ENCODE results near the gene NYAP1. TPM values are rescaled to one million over a fixed set of nuclear protein-coding genes. Genes with fewer than 3 reads are reported as not detected.
"Not testable (repeated sequence)": the region's sequence is repeated elsewhere in the genome, so short reads cannot be mapped to it uniquely, and the experiment has no call there.

The NYAP1 gene
- total and polyA plus RNA-seq, 8 donors = 0.50 to 5.2 (median 3.0) TPM

DNA sequence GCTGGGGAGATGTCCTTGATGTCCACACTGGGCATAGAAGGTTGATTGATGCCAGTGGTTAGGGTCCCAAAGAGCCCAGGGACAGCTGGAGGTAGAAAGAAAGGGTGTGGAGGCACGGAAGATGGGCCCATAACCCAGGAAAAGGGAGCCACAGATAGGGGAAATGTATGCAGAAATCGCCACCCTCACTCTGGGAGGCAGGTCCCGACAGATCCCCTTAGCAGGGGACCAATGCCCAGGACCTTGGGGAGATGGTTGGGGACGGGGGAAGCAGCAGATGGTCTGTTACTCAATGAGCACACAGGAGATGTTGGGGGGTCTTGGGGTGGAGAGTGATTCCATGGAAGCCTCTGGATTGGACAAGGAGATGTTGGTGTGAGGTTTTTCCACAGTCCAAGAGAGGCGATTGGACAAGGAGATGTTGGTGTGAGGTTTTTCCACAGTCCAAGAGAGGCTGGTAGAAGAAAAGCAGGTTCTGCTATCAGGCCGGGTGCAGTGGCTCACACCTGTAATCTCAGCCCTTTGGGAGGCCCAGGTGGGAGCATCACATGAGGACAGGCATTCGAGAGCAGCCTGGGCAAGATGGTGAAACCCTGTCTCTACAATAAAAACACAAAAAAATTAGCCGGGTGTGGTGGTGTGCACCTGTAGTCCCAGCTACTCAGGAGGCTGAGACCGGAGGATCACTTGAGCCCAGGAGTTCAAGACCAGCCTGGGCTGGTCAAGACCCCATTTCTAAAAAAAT, 40.5 kb upstream of the NYAP1 start:
- intact Hi-C loops (cut with DNase I) = no loop called here
- Histone ChIP-seq H3K4me3 (no peak overlapping the region), H3K27ac (peak overlapping the region; percentile 8 to 50), H3K36me3 (no peaks in the 10 kb centered on the region), H3K4me1 (peaks cover 0 to 24% of the 10 kb centered on the region in 2 donors), H3K27me3 (no peaks in the 10 kb centered on the region), H3K9me3 (no peaks in the 10 kb centered on the region)
- ATAC-seq = no peak
- TF ChIP-seq, protein P1, sequence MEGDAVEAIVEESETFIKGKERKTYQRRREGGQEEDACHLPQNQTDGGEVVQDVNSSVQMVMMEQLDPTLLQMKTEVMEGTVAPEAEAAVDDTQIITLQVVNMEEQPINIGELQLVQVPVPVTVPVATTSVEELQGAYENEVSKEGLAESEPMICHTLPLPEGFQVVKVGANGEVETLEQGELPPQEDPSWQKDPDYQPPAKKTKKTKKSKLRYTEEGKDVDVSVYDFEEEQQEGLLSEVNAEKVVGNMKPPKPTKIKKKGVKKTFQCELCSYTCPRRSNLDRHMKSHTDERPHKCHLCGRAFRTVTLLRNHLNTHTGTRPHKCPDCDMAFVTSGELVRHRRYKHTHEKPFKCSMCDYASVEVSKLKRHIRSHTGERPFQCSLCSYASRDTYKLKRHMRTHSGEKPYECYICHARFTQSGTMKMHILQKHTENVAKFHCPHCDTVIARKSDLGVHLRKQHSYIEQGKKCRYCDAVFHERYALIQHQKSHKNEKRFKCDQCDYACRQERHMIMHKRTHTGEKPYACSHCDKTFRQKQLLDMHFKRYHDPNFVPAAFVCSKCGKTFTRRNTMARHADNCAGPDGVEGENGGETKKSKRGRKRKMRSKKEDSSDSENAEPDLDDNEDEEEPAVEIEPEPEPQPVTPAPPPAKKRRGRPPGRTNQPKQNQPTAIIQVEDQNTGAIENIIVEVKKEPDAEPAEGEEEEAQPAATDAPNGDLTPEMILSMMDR (IDR thresholded peaks at IDR 0.05) = no peak
- DNase-seq = peak in 1 of 4 donors; percentile 25

DNA sequence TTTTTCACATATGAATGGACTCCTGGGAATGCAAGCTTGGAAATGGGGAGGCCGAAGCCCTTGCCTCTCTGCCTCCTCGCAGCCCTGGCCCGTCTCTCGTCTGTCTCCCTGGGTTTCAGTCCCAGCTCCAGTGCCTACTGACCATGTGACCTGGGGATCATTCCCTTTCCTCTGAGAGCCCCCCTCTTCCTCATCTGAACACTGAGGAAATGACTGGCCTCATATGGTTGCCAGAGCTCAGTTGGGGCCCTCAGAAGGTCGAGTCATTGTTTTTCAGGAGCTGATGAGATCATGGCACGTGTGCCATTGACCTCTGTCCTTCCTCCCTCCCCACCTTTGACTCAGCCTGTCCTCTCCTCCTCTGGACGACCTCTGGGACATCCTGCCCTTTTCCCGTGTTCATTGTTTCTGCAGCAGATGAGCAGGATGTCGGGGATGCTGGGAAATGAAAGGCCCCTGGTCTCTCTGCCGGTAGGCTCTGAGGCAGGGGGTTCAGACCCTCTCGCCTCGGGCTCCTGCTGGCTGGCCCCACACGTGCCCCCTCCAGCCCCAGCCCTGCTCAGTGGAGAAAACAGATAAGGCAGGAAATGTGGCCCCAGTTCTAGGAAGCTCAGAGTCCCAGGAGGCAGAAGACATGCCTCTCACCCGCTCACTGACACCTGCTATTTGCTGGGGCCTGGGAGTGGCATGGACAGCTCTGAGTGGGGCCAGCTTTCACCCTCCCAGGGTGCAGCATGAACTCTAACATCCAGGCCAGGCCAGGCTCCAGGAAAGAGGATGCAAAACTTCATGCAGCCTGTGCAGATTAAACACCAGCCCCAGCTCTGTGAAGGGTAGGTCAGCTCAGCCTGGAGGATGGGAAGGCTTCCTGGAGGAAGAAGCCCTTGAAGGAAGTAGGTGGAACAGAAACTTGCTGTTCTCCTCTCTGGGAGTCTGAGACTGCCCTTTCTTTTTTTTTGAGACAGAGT, 39.1 kb upstream of the NYAP1 start:
- Histone ChIP-seq H3K9me3 (no peaks in the 10 kb centered on the region), H3K27ac (peak overlapping the region; percentile 56 to 74), H3K27me3 (no peaks in the 10 kb centered on the region), H3K4me3 (no peak overlapping the region), H3K4me1 (peaks cover 0 to 26% of the 10 kb centered on the region in 2 donors), H3K36me3 (no peaks in the 10 kb centered on the region)
- ATAC-seq = peak; percentile 68
- intact Hi-C loops (cut with DNase I) = no loop called here
- TF ChIP-seq, protein P1 (IDR thresholded peaks at IDR 0.05) = no peak
- DNase-seq = peak in 2 of 4 donors; percentile 41 to 48

DNA sequence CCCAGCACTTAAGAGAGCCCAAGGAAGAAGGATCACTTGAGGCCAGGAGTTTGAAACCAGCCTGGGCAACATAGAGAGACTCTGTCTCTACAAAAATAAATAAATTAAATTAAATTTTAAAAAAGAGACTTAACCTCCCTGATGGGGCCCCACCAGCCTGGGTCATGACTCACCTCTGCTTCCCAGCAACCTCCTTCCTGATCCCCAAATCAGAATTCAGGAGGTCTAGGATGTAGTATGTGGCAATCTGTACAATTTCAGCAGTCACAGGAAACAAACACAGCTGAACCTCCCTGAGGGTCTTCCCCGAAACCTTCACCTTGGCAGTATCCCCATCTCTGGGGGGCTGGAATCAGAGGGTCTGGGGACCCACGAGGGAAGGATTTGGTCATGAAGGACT, 37.7 kb upstream of the NYAP1 start:
- H3K36me3 ChIP-seq = no peaks in the 10 kb centered on the region
- intact Hi-C loops (cut with DNase I) = no loop called here
- no peak for ATAC-seq
- no peaks in the 10 kb centered on the region for H3K27me3 ChIP-seq
- no peak overlapping the region for H3K4me3 ChIP-seq
- H3K4me1 ChIP-seq = peaks cover 0 to 40% of the 10 kb centered on the region in 2 donors
- DNase-seq = no peak
- H3K27ac ChIP-seq = peak overlapping the region in 1 of 2 donors; percentile 33
- no peaks in the 10 kb centered on the region for H3K9me3 ChIP-seq
- TF ChIP-seq, protein P1 (IDR thresholded peaks at IDR 0.05) = no peak

DNA sequence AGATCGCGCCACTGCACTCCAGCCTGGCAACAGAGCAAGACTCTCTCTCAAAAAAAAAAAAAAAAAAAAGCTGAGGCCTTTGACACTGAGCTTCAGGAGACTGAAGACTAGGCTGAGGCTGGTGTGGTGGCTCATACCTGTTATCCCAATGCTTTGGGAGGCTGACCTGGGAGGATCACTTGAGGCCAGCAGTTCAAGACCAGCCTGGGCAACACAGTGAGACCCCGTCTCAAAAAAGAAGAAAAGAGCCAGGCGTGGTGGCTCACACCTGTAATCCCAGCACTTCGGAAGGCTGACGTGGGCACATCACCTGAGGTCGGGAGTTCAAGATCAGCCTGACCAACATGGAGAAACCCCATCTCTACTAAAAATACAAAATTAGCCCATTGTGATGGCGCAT, 36.4 kb upstream of the NYAP1 start:
- H3K4me3 ChIP-seq; H3K27ac ChIP-seq; intact Hi-C loops (cut with DNase I); H3K36me3 ChIP-seq; H3K9me3 ChIP-seq; H3K27me3 ChIP-seq; DNase-seq; ATAC-seq: not testable (repeated sequence)
- H3K4me1 ChIP-seq = peaks cover 0 to 40% of the 10 kb centered on the region in 2 donors

GRCh38 chr7:100449190-100449795, 34.4 kb upstream of the NYAP1 start:
- ATAC-seq = no peak

More at GRCh38 chr7:100449190-100449795, 34.4 kb upstream of the NYAP1 start:
- DNase-seq = no peak
- H3K36me3 ChIP-seq = no peaks in the 10 kb centered on the region
- no peak overlapping the region for H3K4me3 ChIP-seq
- intact Hi-C loops (cut with DNase I) = no loop called here
- H3K27me3 ChIP-seq = no peaks in the 10 kb centered on the region
- TF ChIP-seq, protein P1 (IDR thresholded peaks at IDR 0.05) = no peak
- no peak overlapping the region for H3K27ac ChIP-seq
- no peaks in the 10 kb centered on the region for H3K9me3 ChIP-seq
- H3K4me1 ChIP-seq = peaks cover 0 to 37% of the 10 kb centered on the region in 2 donors
